Hematopoietic multipotent progenitor cell treated with erythropoietin and hydrocortisone succinate and interleukin-3 and kit ligand, for 6 days (in vitro differentiated cells): ENCODE measurements around the gene COG8.

Experiments used
- DNase-seq: peaks from one replicate; pipeline ENCODE4 v3.0.0-alpha.2; 2015

COG8 gene

DNA sequence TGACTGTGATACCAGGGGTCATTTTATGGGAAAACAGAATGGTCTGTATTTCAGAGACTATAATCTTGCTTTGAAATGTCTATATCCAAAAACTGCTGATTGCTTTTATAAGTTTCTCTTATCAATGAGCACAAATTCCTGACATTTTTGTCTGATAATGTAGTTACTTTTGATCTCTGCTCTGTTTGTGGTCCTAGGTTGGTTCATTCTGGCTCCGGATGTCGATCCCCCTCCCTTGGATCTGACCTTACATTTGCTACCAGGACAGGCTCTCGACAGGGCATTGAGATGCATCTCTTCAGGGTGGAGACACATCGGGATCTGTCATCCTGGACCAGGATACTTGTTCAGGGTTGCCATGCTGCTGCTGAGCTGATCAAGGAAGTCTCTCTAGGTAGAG lies 55.5 kb downstream of the COG8 start:
- DNase-seq = no peak

DNA sequence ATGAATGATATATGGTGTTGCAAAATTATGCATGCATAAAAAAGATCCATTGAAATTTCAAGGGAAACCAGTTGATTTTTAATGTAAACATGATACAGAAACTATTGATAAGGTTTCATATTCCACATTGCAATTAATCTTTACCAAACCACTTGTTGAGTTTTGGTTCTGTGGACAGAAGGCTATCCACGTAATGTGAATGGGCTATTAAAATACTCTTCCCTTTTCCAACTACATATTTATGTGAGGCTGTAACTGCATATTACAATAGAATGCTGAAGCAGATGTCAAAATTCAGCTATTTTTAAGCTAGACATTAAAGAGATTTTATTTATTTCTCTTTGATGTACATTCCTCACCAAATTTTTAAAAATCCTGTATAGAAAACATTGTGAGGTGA lies 62.0 kb downstream of the COG8 start:
- DNase-seq = no peak
